Measurements from ENCODE around the gene MAN2B2. TPM values are rescaled to one million over a fixed set of nuclear protein-coding genes. Genes with fewer than 3 reads are reported as not detected.

Gene MAN2B2
- polyA plus RNA-seq, 1 donor (not counting 4 experiments of a cell fraction or from before 2014, with no cell fraction given): 7.4 TPM

GRCh38 chr4:6578221-6578620 lies 3.2 kb downstream of the MAN2B2 start:
- TF ChIP-seq EZH2 (IDR thresholded peaks at IDR 0.05; ENCODE audit: low read length): no peak
- TF ChIP-seq, protein P1, sequence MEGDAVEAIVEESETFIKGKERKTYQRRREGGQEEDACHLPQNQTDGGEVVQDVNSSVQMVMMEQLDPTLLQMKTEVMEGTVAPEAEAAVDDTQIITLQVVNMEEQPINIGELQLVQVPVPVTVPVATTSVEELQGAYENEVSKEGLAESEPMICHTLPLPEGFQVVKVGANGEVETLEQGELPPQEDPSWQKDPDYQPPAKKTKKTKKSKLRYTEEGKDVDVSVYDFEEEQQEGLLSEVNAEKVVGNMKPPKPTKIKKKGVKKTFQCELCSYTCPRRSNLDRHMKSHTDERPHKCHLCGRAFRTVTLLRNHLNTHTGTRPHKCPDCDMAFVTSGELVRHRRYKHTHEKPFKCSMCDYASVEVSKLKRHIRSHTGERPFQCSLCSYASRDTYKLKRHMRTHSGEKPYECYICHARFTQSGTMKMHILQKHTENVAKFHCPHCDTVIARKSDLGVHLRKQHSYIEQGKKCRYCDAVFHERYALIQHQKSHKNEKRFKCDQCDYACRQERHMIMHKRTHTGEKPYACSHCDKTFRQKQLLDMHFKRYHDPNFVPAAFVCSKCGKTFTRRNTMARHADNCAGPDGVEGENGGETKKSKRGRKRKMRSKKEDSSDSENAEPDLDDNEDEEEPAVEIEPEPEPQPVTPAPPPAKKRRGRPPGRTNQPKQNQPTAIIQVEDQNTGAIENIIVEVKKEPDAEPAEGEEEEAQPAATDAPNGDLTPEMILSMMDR (optimal IDR thresholded peaks at IDR 0.05 in 1 of 3, IDR thresholded peaks at IDR 0.05 in 1 of 3, conservative IDR thresholded peaks at IDR 0.05 in 1 of 3; ENCODE audit: extremely low read depth in 1 of 3, insufficient read depth in 2 of 3, low read length in 3 of 3): no peak
- Histone ChIP-seq H3K9ac (ENCODE audit: control insufficient read depth, extremely low read depth, insufficient read depth, low read length) (no peak overlapping the region), H3K27me3 (ENCODE audit: control insufficient read depth, extremely low read depth, insufficient read depth, low read length) (no peaks in the 10 kb centered on the region), H3K4me3 (ENCODE audit: control insufficient read depth in 2 of 3, extremely low read depth in 1 of 3, insufficient read depth in 2 of 3, low read depth in 1 of 3, low read length in 3 of 3) (no peak overlapping the region), H3K27ac (ENCODE audit: control insufficient read depth, insufficient read depth, low read length) (no peak overlapping the region), H3K9me1 (ENCODE audit: control insufficient read depth, extremely low read depth, insufficient read depth, low read length) (no peaks in the 10 kb centered on the region), H3K36me3 (ENCODE audit: control insufficient read depth in 2 of 2, extremely low read depth in 1 of 2, insufficient read depth in 2 of 2, low read length in 2 of 2) (peaks cover 4 to 16% of the 10 kb centered on the region in 2 experiments), H2AFZ (ENCODE audit: control insufficient read depth, low read length) (no peak overlapping the region), H3K79me2 (ENCODE audit: control insufficient read depth, insufficient read depth, low read length) (no peaks in the 10 kb centered on the region), H3K9me3 (ENCODE audit: control insufficient read depth, low read depth, low read length) (no peaks in the 10 kb centered on the region), H3K4me1 (ENCODE audit: control insufficient read depth, extremely low read depth, insufficient read depth, low read length) (peaks cover 9% of the 10 kb centered on the region), H4K20me1 (ENCODE audit: control insufficient read depth, extremely low read depth, insufficient read depth, low read length) (no peaks in the 10 kb centered on the region), H3K4me2 (ENCODE audit: control insufficient read depth, extremely low read depth, insufficient read depth, low read depth, low read length) (no peak overlapping the region)
- no peak for DNase-seq (ENCODE audit: low read depth, low spot score)
- dilution Hi-C loops (cut with MboI; ENCODE audit: extremely low pct_ligation_motif_present, low sequenced_read_pairs): no loop called here
- no peak for FAIRE-seq

DNA sequence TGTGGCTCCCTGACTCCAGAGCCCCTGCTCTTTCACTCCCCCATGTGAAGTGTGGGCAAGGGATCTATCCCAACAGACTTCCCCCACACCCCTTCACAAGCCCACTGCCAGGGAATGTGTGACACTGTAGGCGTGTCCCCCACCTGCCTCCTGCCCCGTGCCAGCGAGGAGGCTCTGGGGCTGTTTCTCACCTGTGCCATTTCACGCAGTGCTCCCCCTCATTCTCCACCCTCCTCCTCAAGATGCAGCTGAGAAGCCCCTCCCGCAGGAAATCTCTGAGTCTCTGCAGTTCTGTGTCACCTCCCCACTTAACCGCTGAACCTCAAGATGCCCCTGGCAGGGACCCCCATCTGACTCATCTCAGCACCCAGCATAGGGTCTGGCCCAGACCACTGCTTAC lies 5.4 kb downstream of the MAN2B2 start:
- no peak overlapping the region for H3K4me2 ChIP-seq (ENCODE audit: control insufficient read depth, extremely low read depth, insufficient read depth, low read depth, low read length)
- no peak overlapping the region for H3K9ac ChIP-seq (ENCODE audit: control insufficient read depth, extremely low read depth, insufficient read depth, low read length)
- H3K4me3 ChIP-seq (ENCODE audit: control insufficient read depth in 2 of 3, extremely low read depth in 1 of 3, insufficient read depth in 2 of 3, low read depth in 1 of 3, low read length in 3 of 3): no peak overlapping the region
- H3K27ac ChIP-seq (ENCODE audit: control insufficient read depth, insufficient read depth, low read length): no peak overlapping the region
- no peaks in the 10 kb centered on the region for H3K79me2 ChIP-seq (ENCODE audit: control insufficient read depth, insufficient read depth, low read length)
- TF ChIP-seq EZH2 (IDR thresholded peaks at IDR 0.05; ENCODE audit: low read length): no peak
- TF ChIP-seq, protein P1 (optimal IDR thresholded peaks at IDR 0.05 in 1 of 3, IDR thresholded peaks at IDR 0.05 in 1 of 3, conservative IDR thresholded peaks at IDR 0.05 in 1 of 3; ENCODE audit: extremely low read depth in 1 of 3, insufficient read depth in 2 of 3, low read length in 3 of 3): no peak
- DNase-seq (ENCODE audit: low read depth, low spot score) (no peak), FAIRE-seq (no peak)
- no peaks in the 10 kb centered on the region for H3K27me3 ChIP-seq (ENCODE audit: control insufficient read depth, extremely low read depth, insufficient read depth, low read length)
- H3K9me3 ChIP-seq (ENCODE audit: control insufficient read depth, low read depth, low read length): no peaks in the 10 kb centered on the region
- no peaks in the 10 kb centered on the region for H3K9me1 ChIP-seq (ENCODE audit: control insufficient read depth, extremely low read depth, insufficient read depth, low read length)
- peaks cover 4 to 16% of the 10 kb centered on the region in 2 experiments for H3K36me3 ChIP-seq (ENCODE audit: control insufficient read depth in 2 of 2, extremely low read depth in 1 of 2, insufficient read depth in 2 of 2, low read length in 2 of 2)
- H3K4me1 ChIP-seq (ENCODE audit: control insufficient read depth, extremely low read depth, insufficient read depth, low read length): peaks cover 5% of the 10 kb centered on the region
- dilution Hi-C loops (cut with MboI; ENCODE audit: extremely low pct_ligation_motif_present, low sequenced_read_pairs): no loop called here
- no peak overlapping the region for H2AFZ ChIP-seq (ENCODE audit: control insufficient read depth, low read length)
- no peaks in the 10 kb centered on the region for H4K20me1 ChIP-seq (ENCODE audit: control insufficient read depth, extremely low read depth, insufficient read depth, low read length)
